HL-60 (cell line): ENCODE data around the gene KCND1.

Experiments used
- CTCF ChIP-seq: IDR thresholded peaks from one replicate; pipeline ENCODE4 v1.5.1; 2011; ENCODE audit warnings: low read length, control low read depth, inconsistent platforms; ENCODE audit not compliant: insufficient read depth
- GABPA ChIP-seq: IDR thresholded peaks from 2 replicates; pipeline ENCODE4 v1.6.1; 2012; ENCODE audit warnings: low read depth
- POLR2AphosphoS5 ChIP-seq: IDR thresholded peaks from 2 replicates; pipeline ENCODE4 v1.6.1; 2012; ENCODE audit warnings: low read depth
- SPI1 ChIP-seq: IDR thresholded peaks from 2 replicates; pipeline ENCODE4 v1.6.1; 2012; ENCODE audit warnings: low read depth, mild to moderate bottlenecking, borderline replicate concordance
- TF ChIP-seq, protein P1 (sequence below): IDR thresholded peaks from 2 replicates; pipeline ENCODE4 v1.6.1; 2012; ENCODE audit warnings: low read depth; ENCODE audit not compliant: insufficient replicate concordance

GRCh38 chrX:48999030-48999429 lies 27.4 kb upstream of the KCND1 start:
- TF ChIP-seq CTCF (no peak), POLR2AphosphoS5 (no peak), SPI1 (no peak), GABPA (no peak)
- TF ChIP-seq, protein P1, sequence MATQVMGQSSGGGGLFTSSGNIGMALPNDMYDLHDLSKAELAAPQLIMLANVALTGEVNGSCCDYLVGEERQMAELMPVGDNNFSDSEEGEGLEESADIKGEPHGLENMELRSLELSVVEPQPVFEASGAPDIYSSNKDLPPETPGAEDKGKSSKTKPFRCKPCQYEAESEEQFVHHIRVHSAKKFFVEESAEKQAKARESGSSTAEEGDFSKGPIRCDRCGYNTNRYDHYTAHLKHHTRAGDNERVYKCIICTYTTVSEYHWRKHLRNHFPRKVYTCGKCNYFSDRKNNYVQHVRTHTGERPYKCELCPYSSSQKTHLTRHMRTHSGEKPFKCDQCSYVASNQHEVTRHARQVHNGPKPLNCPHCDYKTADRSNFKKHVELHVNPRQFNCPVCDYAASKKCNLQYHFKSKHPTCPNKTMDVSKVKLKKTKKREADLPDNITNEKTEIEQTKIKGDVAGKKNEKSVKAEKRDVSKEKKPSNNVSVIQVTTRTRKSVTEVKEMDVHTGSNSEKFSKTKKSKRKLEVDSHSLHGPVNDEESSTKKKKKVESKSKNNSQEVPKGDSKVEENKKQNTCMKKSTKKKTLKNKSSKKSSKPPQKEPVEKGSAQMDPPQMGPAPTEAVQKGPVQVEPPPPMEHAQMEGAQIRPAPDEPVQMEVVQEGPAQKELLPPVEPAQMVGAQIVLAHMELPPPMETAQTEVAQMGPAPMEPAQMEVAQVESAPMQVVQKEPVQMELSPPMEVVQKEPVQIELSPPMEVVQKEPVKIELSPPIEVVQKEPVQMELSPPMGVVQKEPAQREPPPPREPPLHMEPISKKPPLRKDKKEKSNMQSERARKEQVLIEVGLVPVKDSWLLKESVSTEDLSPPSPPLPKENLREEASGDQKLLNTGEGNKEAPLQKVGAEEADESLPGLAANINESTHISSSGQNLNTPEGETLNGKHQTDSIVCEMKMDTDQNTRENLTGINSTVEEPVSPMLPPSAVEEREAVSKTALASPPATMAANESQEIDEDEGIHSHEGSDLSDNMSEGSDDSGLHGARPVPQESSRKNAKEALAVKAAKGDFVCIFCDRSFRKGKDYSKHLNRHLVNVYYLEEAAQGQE, result no peak
